Keratinocyte (primary cell): Measurements from ENCODE around the gene TAS2R40. TPM values are rescaled to one million over a fixed set of nuclear protein-coding genes. Genes with fewer than 3 reads are reported as not detected.

Experiments used
- DNase-seq: peaks from one replicate; pipeline ENCODE4 v3.0.0-alpha.2; 2011; ENCODE audit warnings: low read depth, missing footprints, low spot score
- FAIRE-seq: peaks from 2 replicates; lab custom pipeline; 2011; peaks lifted over from hg19 to GRCh38; lab: Jason Lieb, UNC
- H2AFZ ChIP-seq: 2 replicates; pipeline ENCODE4 v1.6.0; 2012; ENCODE audit warnings: low read length, control low read depth, inconsistent platforms; ENCODE audit not compliant: control insufficient read depth
- H3K27ac ChIP-seq: 2 replicates; pipeline ENCODE4 v1.5.1; 2011; ENCODE audit warnings: low read length; ENCODE audit not compliant: control insufficient read depth, insufficient read depth
- H3K27me3 ChIP-seq: 3 replicates; pipeline ENCODE4 v1.6.0; 2011; ENCODE audit warnings: low read length; ENCODE audit not compliant: control insufficient read depth, insufficient read depth; ENCODE audit errors: extremely low read depth
- H3K36me3 ChIP-seq, 2 experiments: 2 replicates in 1 of 2; 3 replicates in 1 of 2; pipeline ENCODE4 v1.5.1; 2011; ENCODE audit warnings: low read length in 2 of 2, mild to moderate bottlenecking in 1 of 2; ENCODE audit not compliant: control insufficient read depth in 2 of 2, insufficient read depth in 2 of 2; ENCODE audit errors: extremely low read depth in 1 of 2
- H3K4me1 ChIP-seq: 3 replicates; pipeline ENCODE4 v1.5.1; 2011; ENCODE audit warnings: low read length; ENCODE audit not compliant: control insufficient read depth, insufficient read depth; ENCODE audit errors: extremely low read depth
- H3K4me2 ChIP-seq: 3 replicates; pipeline ENCODE4 v1.6.0; 2011; ENCODE audit warnings: low read depth, low read length; ENCODE audit not compliant: control insufficient read depth, insufficient read depth; ENCODE audit errors: extremely low read depth
- H3K4me3 ChIP-seq, 3 experiments: fragments of 200-600 bp in 1 of 3; sonication (generic) in 1 of 3; 2 replicates in 2 of 3; 3 replicates in 1 of 3; pipeline ENCODE4 v1.5.1; 2011 to 2016; ENCODE audit warnings: low read length in 3 of 3, mild to moderate bottlenecking in 3 of 3, control low read depth in 2 of 3, inconsistent platforms in 1 of 3, low read depth in 1 of 3, mixed read lengths in 1 of 3, mixed run types in 1 of 3, moderate library complexity in 1 of 3; ENCODE audit not compliant: control insufficient read depth in 2 of 3, insufficient read depth in 2 of 3; ENCODE audit errors: extremely low read depth in 1 of 3
- H3K79me2 ChIP-seq: 2 replicates; pipeline ENCODE4 v1.6.0; 2012; ENCODE audit warnings: low read length; ENCODE audit not compliant: control insufficient read depth, insufficient read depth
- H3K9ac ChIP-seq: 3 replicates; pipeline ENCODE4 v1.6.0; 2011; ENCODE audit warnings: low read length; ENCODE audit not compliant: control insufficient read depth, insufficient read depth; ENCODE audit errors: extremely low read depth
- H3K9me1 ChIP-seq: 3 replicates; pipeline ENCODE4 v1.6.0; 2011; ENCODE audit warnings: low read length; ENCODE audit not compliant: control insufficient read depth, insufficient read depth; ENCODE audit errors: extremely low read depth
- H3K9me3 ChIP-seq: 2 replicates; pipeline ENCODE4 v1.5.1; 2012; ENCODE audit warnings: low read depth, low read length; ENCODE audit not compliant: control insufficient read depth
- H4K20me1 ChIP-seq: 3 replicates; pipeline ENCODE4 v1.6.0; 2011; ENCODE audit warnings: low read length; ENCODE audit not compliant: control insufficient read depth, insufficient read depth; ENCODE audit errors: extremely low read depth
- EZH2 ChIP-seq: IDR thresholded peaks from one replicate; pipeline ENCODE4 v1.6.1; 2012; ENCODE audit warnings: inconsistent platforms, mild to moderate bottlenecking, low read length, moderate library complexity
- dilution Hi-C: fragments of 300-500 bp; cut with MboI; formaldehyde crosslinking; loops from one replicate; pipeline ENCODE4 v1.7.0; 2020; ENCODE audit warnings: low sequenced_read_pairs; ENCODE audit not compliant: extremely low pct_ligation_motif_present
- polyA plus RNA-seq, 5 experiments: library from polyadenylated mRNA; depleted of rRNA in 3 of 5; stranded (reverse) in 3 of 5; stranded (forward) in 1 of 5; unstranded in 1 of 5; fragments of >200 nt; gene quantifications; 1 replicate in 1 of 5; 2 replicates in 3 of 5; 3 replicates in 1 of 5; pipeline versions ENCODE4 v1.2.1 to v1.2.3, GENCODE V29; 2011 to 2012; ENCODE audit warnings: missing spikeins in 2 of 5, low read depth in 1 of 5, low replicate concordance in 1 of 5
- TF ChIP-seq, protein P1 (sequence below), 3 experiments: IDR thresholded peaks in 1 of 3; conservative IDR thresholded peaks in 1 of 3; optimal IDR thresholded peaks in 1 of 3; 2 replicates in 2 of 3; 3 replicates in 1 of 3; pipeline versions ENCODE3 to v1.5.1; 2011; ENCODE audit warnings: low read length in 3 of 3, mild to moderate bottlenecking in 3 of 3, moderate library complexity in 2 of 3, control low read depth in 1 of 3, inconsistent platforms in 1 of 3; ENCODE audit not compliant: insufficient read depth in 2 of 3; ENCODE audit errors: extremely low read depth in 1 of 3

The TAS2R40 gene
- polyA plus RNA-seq, 1 donor (not counting 4 experiments of a cell fraction or from before 2014, with no cell fraction given) = not detected

DNA sequence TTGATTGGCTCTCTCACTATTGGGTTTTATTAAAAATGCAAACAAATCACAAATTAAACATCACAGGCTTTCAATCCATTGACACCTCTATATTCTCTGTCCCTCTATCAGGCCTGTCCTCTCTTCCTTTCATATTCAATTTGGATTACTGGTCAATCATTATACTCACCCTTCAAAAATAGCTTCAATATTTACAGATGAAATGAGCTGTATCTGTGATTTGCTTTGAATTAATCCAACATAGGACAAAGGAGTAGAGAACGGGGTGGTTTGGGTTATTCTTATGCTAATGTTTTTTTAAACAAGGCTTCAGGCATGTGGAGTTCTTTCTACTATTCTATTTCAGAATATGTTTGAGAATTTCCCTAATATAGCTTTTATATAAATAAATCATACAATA is 36.3 kb upstream of the TAS2R40 start:
- no peaks in the 10 kb centered on the region for H3K9me3 ChIP-seq
- H3K27me3 ChIP-seq = no peaks in the 10 kb centered on the region
- H3K4me1 ChIP-seq = no peaks in the 10 kb centered on the region
- no peaks in the 10 kb centered on the region for H3K9me1 ChIP-seq
- no peak overlapping the region for H3K9ac ChIP-seq
- H4K20me1 ChIP-seq = no peaks in the 10 kb centered on the region
- no peaks in the 10 kb centered on the region for H3K79me2 ChIP-seq
- H2AFZ ChIP-seq = no peak overlapping the region
- FAIRE-seq (no peak), DNase-seq (no peak)
- H3K27ac ChIP-seq = no peak overlapping the region
- TF ChIP-seq, protein P1, sequence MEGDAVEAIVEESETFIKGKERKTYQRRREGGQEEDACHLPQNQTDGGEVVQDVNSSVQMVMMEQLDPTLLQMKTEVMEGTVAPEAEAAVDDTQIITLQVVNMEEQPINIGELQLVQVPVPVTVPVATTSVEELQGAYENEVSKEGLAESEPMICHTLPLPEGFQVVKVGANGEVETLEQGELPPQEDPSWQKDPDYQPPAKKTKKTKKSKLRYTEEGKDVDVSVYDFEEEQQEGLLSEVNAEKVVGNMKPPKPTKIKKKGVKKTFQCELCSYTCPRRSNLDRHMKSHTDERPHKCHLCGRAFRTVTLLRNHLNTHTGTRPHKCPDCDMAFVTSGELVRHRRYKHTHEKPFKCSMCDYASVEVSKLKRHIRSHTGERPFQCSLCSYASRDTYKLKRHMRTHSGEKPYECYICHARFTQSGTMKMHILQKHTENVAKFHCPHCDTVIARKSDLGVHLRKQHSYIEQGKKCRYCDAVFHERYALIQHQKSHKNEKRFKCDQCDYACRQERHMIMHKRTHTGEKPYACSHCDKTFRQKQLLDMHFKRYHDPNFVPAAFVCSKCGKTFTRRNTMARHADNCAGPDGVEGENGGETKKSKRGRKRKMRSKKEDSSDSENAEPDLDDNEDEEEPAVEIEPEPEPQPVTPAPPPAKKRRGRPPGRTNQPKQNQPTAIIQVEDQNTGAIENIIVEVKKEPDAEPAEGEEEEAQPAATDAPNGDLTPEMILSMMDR (optimal IDR thresholded peaks at IDR 0.05 in 1 of 3, IDR thresholded peaks at IDR 0.05 in 1 of 3, conservative IDR thresholded peaks at IDR 0.05 in 1 of 3; ENCODE audit: extremely low read depth in 1 of 3, insufficient read depth in 2 of 3, low read length in 3 of 3) = no peak
- no peak for TF ChIP-seq EZH2
- dilution Hi-C loops = no loop called here
- no peak overlapping the region for H3K4me2 ChIP-seq
- no peaks in the 10 kb centered on the region for H3K36me3 ChIP-seq
- no peak overlapping the region for H3K4me3 ChIP-seq

DNA sequence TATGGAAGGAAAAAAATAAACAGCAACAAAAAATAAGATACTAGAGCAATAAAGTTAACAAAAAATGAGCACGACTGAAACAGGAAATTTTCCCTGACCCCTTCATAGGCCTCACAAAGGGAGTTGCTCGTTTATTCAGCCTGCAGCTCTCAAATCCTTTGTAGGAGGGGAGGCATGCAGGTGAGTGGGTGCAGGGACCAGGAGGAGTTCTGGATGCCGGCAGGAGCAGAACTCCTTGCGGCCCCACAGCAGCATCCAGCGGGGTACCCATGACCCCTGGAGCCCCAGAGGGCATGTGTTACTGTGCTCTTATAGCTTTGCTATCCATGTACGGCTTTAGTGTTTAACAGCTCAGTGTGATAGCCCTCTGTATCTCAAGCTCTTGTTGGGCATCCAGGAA is 32.8 kb upstream of the TAS2R40 start:
- no peaks in the 10 kb centered on the region for H3K79me2 ChIP-seq
- no peak overlapping the region for H3K27ac ChIP-seq
- no peak overlapping the region for H2AFZ ChIP-seq
- no peaks in the 10 kb centered on the region for H3K36me3 ChIP-seq
- H3K9me1 ChIP-seq = no peaks in the 10 kb centered on the region
- dilution Hi-C loops = no loop called here
- no peaks in the 10 kb centered on the region for H3K9me3 ChIP-seq
- H3K4me3 ChIP-seq = no peak overlapping the region
- H3K4me1 ChIP-seq = no peaks in the 10 kb centered on the region
- no peak for FAIRE-seq
- no peaks in the 10 kb centered on the region for H4K20me1 ChIP-seq
- DNase-seq = no peak
- no peaks in the 10 kb centered on the region for H3K27me3 ChIP-seq
- TF ChIP-seq EZH2 = no peak
- TF ChIP-seq, protein P1 (optimal IDR thresholded peaks at IDR 0.05 in 1 of 3, IDR thresholded peaks at IDR 0.05 in 1 of 3, conservative IDR thresholded peaks at IDR 0.05 in 1 of 3; ENCODE audit: extremely low read depth in 1 of 3, insufficient read depth in 2 of 3, low read length in 3 of 3) = no peak
- no peak overlapping the region for H3K4me2 ChIP-seq
- no peak overlapping the region for H3K9ac ChIP-seq
